GM23248 (cell line): Measurements from ENCODE around the gene ERC1.

Experiments
- EZH2 ChIP-seq: fragments of 200-600 bp; sonication (generic); IDR thresholded peaks from 2 replicates; pipeline ENCODE4 v1.6.1; 2018; ENCODE audit warnings: antibody characterized with exemption, mild to moderate bottlenecking; ENCODE audit not compliant: insufficient read depth, poor library complexity, severe bottlenecking
- EZH2phosphoT487 ChIP-seq: fragments of 200-600 bp; sonication (generic); IDR thresholded peaks from 2 replicates; pipeline ENCODE4 v1.6.1; 2018; ENCODE audit warnings: antibody characterized with exemption, moderate library complexity, mild to moderate bottlenecking, low read depth; ENCODE audit not compliant: insufficient read depth

DNA sequence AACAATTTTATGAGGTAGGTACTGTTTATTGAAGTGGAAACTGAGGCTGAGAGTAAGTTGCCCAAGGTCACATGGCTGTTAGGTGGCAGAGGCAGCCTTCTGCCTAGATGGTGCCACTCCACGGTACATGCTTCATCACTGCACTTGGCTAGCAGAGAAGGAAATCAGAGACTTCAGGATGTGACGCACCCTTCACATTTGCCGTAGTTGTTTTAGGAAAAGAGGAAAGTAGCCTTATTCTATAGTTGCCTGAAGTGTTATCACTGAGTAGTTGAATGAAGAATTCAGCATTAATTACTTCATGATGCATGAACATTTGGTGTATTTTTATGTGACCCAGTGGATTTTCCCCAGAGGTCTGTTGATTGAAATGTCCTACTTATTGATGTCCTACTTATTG, 55.7 kb downstream of the ERC1 start:
- TF ChIP-seq EZH2 (no peak), EZH2phosphoT487 (no peak)
